ENCODE measurements around the gene TEX22. TPM values are rescaled to one million over a fixed set of nuclear protein-coding genes. Genes with fewer than 3 reads are reported as not detected.

The TEX22 gene
- total RNA-seq, 1 donor: under 0.01 TPM

DNA sequence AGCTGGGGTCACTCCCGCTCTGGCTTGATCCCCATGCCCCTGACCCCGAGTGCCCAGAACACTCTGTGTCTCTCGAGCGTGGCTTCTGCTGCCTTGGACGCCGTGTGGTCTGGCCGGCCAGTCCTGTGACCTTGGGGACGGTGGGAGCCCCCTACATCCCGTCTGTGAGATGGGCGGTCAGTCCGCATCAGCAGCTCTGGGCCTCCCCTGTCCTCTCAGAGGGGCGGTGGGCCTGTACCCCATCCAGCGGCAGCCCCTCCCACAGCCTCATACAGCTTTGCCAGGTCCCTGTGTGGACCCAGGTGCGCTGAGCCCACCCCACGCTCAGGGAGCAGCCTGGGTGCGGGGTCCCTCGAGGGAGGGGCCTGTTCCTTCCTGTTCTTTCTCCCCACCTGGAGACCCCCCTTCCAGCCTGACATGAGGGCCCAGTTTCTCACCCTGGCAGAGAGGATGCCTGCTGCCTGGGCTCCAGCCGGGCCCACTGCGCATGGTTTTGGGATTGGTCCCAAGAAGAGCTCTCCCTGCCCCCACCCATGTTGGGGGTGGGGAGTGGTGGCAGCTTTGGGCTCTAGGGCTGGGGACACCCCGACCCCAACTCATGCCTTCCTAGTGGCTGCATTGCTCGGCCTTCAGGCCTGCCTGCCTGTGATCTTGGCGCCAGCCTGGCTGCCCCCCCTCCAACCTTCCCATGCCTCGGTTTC lies 22.8 kb downstream of the TEX22 start:
- H3K4me3 ChIP-seq (ENCODE audit: low read depth, low read length): peak overlapping the region; percentile 79
- TF ChIP-seq, protein P1, sequence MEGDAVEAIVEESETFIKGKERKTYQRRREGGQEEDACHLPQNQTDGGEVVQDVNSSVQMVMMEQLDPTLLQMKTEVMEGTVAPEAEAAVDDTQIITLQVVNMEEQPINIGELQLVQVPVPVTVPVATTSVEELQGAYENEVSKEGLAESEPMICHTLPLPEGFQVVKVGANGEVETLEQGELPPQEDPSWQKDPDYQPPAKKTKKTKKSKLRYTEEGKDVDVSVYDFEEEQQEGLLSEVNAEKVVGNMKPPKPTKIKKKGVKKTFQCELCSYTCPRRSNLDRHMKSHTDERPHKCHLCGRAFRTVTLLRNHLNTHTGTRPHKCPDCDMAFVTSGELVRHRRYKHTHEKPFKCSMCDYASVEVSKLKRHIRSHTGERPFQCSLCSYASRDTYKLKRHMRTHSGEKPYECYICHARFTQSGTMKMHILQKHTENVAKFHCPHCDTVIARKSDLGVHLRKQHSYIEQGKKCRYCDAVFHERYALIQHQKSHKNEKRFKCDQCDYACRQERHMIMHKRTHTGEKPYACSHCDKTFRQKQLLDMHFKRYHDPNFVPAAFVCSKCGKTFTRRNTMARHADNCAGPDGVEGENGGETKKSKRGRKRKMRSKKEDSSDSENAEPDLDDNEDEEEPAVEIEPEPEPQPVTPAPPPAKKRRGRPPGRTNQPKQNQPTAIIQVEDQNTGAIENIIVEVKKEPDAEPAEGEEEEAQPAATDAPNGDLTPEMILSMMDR (IDR thresholded peaks at IDR 0.05; ENCODE audit: insufficient read depth, low read depth, low read length): no peak
- DNase-seq (ENCODE audit: low read depth): no peak

DNA sequence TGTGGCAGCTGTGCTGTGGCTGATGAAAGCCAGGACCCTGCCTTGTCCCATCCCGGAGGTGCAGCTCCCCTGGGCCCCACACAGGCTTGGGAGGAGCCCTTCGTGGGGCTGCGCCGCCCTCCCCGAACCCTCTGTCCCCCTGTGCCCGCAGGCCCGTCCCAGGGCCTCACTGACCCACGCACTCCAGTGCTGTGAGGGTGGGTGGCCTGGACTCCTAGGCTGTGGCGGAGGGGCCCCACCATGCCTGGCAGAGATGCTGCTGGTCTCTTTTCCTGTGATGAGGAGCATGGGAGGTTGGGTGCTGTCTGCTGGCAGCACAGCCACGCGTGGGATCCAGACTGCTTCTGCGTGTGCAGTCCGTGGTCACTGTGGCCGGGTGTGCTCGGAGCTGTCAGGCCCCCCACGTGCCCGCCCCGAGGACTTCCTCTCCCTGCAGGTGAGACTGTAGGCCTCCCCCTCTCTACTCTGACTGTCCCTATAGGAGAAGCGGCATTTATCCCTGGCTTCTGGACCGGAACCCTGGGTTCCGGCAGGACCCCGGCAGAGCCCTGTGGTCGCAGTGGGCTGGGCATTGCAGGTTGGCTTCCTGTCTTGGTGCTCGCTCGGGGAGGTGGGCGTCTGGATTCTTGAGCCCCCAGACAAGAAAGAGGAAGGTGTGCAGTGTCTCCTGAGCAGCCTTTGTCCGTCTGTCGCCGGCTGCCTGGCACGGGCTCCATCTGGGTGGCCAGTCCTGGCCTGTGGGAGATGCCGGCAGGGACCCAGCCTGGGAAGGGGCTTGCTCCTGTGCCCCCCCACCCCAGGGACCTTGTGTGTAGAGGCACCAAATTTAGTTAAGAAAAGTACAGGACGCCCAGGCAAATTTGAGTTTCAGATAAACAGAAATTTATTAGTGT lies 23.6 kb downstream of the TEX22 start:
- TF ChIP-seq, protein P1 (IDR thresholded peaks at IDR 0.05; ENCODE audit: insufficient read depth, low read depth, low read length): no peak
- H3K4me3 ChIP-seq (ENCODE audit: low read depth, low read length): peak overlapping the region; percentile 79
- DNase-seq (ENCODE audit: low read depth): no peak

DNA sequence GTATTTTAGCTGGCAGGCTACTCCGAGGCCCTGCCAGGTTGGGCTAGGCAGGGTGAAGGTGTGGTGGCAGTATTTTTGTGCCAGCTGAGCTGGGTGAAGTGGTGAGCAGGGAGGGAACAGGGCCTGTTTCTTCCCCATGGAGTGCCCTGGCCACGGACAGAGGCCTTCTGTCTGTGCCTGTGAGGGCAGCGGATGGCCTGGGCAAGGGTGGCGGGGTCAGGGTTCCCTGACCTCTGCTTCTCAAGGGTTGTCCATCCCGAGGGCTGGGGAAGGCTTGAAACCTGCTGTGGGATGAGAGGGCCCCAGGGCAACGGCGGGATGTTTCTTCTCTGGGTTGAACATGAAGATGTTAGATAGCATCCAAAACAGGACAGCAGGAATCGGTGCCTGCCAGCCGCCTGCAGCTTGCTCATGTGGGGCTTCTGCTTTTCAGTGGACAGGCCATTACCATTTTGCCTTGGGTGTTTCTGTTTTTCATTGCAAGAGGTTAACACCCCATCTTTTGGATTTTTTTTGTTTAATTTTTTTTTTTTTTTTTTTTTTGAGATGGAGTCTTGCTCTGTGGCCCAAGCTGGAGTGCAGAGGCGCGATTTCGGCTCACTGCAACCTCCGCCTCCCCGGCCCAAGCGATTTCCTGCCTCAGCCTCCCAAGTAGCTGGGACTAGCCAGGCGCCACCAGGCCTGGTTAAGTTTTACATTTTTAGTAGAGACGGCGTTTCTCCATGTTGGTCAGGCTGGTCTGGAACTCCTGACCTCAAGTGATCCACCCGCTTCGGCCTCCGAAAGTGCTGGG lies 24.6 kb downstream of the TEX22 start:
- TF ChIP-seq, protein P1 (IDR thresholded peaks at IDR 0.05; ENCODE audit: insufficient read depth, low read depth, low read length): no peak
- no peak for DNase-seq (ENCODE audit: low read depth)
- H3K4me3 ChIP-seq (ENCODE audit: low read depth, low read length): no peak overlapping the region

DNA sequence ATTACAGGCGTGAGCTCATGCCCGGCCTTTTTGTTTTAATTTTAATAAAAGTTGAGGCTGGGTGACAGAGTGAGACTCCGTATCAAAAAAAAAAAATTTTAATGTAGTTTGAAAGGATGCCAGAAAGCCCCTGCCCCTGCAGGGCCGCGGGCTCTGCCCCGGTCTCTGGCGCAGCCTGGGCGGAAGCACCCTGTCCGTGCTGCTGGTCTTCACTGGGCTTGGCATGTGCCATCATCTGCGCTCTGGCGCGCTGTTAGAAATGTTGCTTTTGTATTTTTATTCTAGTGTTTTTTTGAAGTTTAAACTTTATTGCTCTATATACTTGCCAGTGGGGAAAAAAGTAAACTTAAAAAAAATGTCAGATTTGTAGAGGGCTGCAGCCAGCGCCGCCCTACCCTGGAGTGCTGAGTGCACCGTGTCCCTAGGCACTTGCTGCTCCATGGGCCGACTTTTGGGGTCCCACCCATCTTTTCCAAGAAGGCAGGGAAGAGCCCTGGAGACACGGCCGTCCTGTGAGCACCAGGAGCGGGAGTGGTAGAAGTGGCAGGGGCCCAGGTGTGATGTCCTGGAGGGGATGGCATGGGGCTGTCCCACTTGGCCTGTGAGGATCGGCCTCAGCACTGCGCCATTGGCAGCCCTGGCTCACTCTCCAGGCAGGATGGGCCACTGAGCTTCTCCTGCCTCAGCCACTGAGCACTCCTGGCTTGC lies 25.3 kb downstream of the TEX22 start:
- DNase-seq (ENCODE audit: low read depth): no peak
- H3K4me3 ChIP-seq (ENCODE audit: low read depth, low read length): no peak overlapping the region
- TF ChIP-seq, protein P1 (IDR thresholded peaks at IDR 0.05; ENCODE audit: insufficient read depth, low read depth, low read length): no peak

DNA sequence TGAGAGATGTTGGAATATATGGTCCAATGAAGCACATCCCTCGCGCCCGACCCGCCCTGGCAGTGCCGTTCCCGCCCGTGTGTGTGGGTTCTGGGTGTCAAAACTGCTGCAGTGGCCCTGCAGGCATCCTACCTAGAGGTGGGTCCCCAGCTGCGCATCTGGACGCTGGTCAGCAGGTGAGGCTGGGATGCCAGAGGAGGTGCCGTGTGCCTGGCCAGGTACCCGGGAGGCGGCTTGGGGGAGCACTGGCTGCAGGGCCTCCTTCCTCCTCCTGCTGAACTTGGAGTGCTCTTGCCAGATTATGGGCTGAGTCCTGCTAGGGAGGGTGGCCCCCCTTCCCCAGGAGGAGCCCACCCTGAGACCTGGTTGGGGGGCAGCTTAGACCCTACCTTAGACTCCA lies 26.5 kb downstream of the TEX22 start:
- TF ChIP-seq, protein P1 (IDR thresholded peaks at IDR 0.05; ENCODE audit: insufficient read depth, low read depth, low read length): no peak
- no peak for DNase-seq (ENCODE audit: low read depth)
- H3K4me3 ChIP-seq (ENCODE audit: low read depth, low read length): no peak overlapping the region

DNA sequence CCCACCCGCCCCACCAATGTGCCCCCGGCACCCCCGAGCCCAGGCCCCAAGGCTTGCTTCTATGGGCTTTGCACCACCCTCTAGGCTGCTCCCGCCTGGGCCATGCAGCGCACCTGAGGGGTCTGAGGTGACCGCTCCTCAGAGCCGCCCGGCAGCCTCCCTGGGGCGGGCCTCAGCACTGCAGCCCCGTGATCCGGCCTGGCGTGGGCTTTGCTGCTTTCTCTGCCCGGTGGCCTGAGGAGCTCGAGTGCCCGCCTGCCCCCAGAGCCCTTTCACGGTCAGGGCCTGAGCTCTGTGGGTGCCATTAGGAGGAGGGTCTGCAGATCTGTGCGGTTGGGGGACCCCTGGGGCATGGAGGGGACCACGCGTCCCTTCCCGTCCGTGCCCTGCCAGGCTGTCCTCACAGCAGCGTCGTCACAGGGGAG lies 27.5 kb downstream of the TEX22 start:
- TF ChIP-seq, protein P1 (IDR thresholded peaks at IDR 0.05; ENCODE audit: insufficient read depth, low read depth, low read length): no peak
- DNase-seq (ENCODE audit: low read depth): no peak
- H3K4me3 ChIP-seq (ENCODE audit: low read depth, low read length): no peak overlapping the region
